GM12892 (cell line): Measurements from ENCODE around the gene GAL3ST2.

Source experiments
- POLR2A ChIP-seq: IDR thresholded peaks from 2 replicates; pipeline ENCODE4 v1.6.1; 2011; ENCODE audit warnings: low read depth, low read length, control low read depth
- POLR2AphosphoS5 ChIP-seq: IDR thresholded peaks from 2 replicates; pipeline ENCODE4 v1.6.1; 2011; ENCODE audit warnings: low read depth, low read length, control low read depth

DNA sequence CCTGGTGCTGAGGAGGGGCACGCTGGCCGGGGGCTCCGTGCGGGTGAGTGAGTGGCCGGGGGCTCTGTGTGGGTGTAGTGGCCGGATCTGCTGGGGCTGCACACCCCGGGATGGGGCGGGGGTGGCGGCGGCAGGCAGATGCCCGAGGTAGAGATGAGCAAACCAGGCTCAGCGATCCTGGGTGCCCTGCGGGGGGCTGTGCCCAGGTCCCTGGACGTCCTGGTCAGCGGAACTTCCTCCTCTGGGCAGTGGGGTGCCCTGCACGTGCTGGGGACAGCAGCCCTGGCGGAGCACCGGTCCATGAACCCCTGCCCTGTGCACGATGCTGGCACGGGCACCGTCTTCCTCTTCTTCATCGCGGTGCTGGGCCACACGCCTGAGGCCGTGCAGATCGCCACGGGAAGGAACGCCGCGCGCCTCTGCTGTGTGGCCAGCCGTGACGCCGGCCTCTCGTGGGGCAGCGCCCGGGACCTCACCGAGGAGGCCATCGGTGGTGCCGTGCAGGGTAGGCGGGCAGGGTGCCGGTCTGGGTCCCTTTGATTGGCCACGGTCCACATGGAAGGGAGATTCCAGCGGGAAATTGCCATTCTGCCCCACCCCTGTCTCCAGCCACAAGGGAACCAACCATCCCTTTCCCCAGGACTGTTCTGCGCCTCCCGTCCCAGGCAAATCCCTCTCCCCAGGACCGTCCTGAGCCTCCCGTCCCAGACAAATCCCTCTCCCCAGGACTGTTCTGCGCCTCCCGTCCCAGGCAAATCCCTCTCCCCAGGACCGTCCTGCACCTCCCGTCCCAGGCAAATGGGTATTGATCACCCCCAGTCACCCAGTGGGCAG, 38.2 kb downstream of the GAL3ST2 start:
- TF ChIP-seq POLR2A (no peak), POLR2AphosphoS5 (no peak)
